Activated CD8-positive, alpha-beta T cell treated with anti-CD3 and anti-CD28 coated beads, Interleukin-2, amount 10 ng/mL, durations not matched to agents 7 days and 5 days (primary cell): Measurements from ENCODE around the gene DYNC1I2. TPM values are rescaled to one million over a fixed set of nuclear protein-coding genes. Genes with fewer than 3 reads are reported as not detected.
"Not testable (repeated sequence)": the region's sequence is repeated elsewhere in the genome, so short reads cannot be mapped to it uniquely, and the experiment has no call there.

Source experiments
- ATAC-seq: fragments of 150-1000 bp; cut with Tn5 transposase; one replicate; pipeline ENCODE4 v1.10.0; 2021; ENCODE audit warnings: moderate library complexity
- CTCF ChIA-PET: fragments of 350-600 bp; sonication (Branson Sonifier 250); formaldehyde crosslinking; loops from one replicate; lab custom pipeline; 2021; ENCODE audit warnings: antibody characterized with exemption; lab: Charles Lee
- POLR2A ChIA-PET: fragments of 350-600 bp; sonication (Branson Sonifier 250); formaldehyde crosslinking; loops from one replicate; lab custom pipeline; 2021; ENCODE audit warnings: antibody characterized with exemption; lab: Charles Lee
- DNase-seq: peaks from one replicate; pipeline ENCODE4 v3.0.0-alpha.2; 2020
- H3K27ac Mint-ChIP-seq: one replicate; pipeline ENCODE4 v1.8.0; 2021; ENCODE audit warnings: mild to moderate bottlenecking, mixed read lengths
- H3K27me3 Mint-ChIP-seq: one replicate; pipeline ENCODE4 v1.8.0; 2021; ENCODE audit warnings: low read depth, mixed read lengths
- H3K36me3 Mint-ChIP-seq: one replicate; pipeline ENCODE4 v1.8.0; 2021; ENCODE audit warnings: low read depth, mixed read lengths
- H3K4me1 Mint-ChIP-seq: one replicate; pipeline ENCODE4 v1.8.0; 2021; ENCODE audit warnings: low read depth, mixed read lengths
- H3K4me3 Mint-ChIP-seq: one replicate; pipeline ENCODE4 v1.8.0; 2021; ENCODE audit warnings: mild to moderate bottlenecking, mixed read lengths
- H3K9me3 Mint-ChIP-seq: one replicate; pipeline ENCODE4 v1.8.0; 2022; ENCODE audit warnings: mixed read lengths; ENCODE audit not compliant: insufficient read depth
- total RNA-seq, 2 experiments: library from RNA; stranded (reverse); gene quantifications; one replicate each; pipeline ENCODE4 v1.2.3, GENCODE V29; 2021

Gene DYNC1I2
- total RNA-seq, 2 experiments from 2014 or later, result 46.0 to 47.7 TPM

DNA sequence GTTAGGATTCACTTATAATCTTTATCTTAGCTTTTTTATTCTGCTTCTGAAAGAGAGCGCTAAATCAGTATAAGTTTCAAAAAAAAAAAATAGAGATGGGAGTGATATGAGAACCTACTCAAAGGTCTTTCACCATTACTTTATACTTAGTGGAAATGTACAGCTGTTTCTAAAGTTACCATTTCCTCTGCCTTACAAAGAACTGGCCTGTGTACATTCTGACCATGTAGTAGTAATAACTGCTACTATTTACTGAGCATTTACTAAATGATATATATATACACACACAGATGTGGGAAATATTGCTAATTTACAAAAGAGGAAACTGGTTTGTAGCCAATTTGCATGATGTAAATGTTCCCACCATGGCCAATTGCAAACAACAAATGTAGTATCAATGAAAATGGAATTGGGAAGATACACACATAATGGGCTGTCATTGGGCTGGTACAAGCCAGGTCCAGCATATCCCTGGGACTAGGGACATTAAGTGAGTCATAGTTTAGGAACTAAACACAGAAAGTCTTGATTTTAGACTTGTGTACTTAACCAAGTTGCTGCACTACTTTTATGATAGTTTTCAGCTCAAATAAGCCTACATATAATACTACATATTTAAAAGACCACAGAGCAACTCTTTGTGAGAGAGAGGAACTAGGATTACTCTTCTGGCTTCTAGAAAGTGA, 67.1 kb downstream of the DYNC1I2 start:
- no peaks in the 10 kb centered on the region for H3K4me1 Mint-ChIP-seq
- no peak overlapping the region for H3K4me3 Mint-ChIP-seq
- DNase-seq, result no peak
- H3K36me3 Mint-ChIP-seq, result peaks cover 41% of the 10 kb centered on the region
- ChIA-PET POLR2A (no interaction called here), CTCF (no interaction called here)
- H3K27ac Mint-ChIP-seq, result no peak overlapping the region
- no peak for ATAC-seq
- H3K27me3 Mint-ChIP-seq, result no peaks in the 10 kb centered on the region
- H3K9me3 Mint-ChIP-seq, result peaks cover 10% of the 10 kb centered on the region

DNA sequence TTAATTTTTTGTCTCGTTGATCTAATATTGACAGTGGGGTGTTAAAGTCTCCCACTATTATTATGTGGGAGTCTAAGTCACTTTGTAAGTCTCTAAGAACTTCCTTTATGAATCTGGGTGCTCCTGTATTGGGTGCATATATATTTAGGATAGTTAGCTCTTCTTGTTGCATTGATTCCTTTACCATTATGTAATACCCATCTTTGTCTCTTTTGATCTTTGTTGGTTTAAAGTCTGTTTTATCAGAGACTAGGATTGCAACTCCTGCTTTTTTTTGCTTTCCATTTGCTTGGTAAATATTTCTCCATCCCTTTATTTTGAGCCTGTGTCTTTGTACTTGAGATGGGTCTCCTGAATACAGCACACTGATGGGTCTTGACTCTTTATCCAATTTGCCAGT, 71.5 kb downstream of the DYNC1I2 start:
- ATAC-seq, H3K27me3 Mint-ChIP-seq, H3K4me3 Mint-ChIP-seq, H3K4me1 Mint-ChIP-seq, DNase-seq, POLR2A ChIA-PET, CTCF ChIA-PET, H3K27ac Mint-ChIP-seq: not testable (repeated sequence)
- Mint-ChIP-seq H3K9me3 (peaks cover 10% of the 10 kb centered on the region), H3K36me3 (peaks cover 59% of the 10 kb centered on the region)

DNA sequence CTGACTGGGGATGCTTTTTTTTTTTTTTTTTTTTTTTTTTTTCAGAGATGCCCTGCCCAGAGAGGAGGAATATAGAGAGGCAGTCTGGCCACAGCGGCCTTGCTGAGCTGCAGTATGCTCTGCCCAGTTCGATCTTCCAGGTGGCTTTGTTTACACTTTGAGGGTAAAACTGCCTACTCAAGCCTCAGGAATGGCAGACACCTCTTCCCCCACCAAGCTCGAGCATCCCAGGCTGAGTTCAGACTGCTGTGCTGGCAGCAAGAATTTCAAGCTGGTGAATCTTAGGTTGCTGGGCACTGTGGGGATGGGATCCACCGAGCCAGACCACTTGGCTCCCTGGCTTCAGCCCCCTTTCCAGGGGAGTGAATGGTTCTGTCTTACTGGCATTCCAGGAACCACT, 73.9 kb downstream of the DYNC1I2 start:
- POLR2A ChIA-PET, H3K4me3 Mint-ChIP-seq, H3K4me1 Mint-ChIP-seq, ATAC-seq, H3K9me3 Mint-ChIP-seq, DNase-seq, H3K27ac Mint-ChIP-seq, H3K27me3 Mint-ChIP-seq: not testable (repeated sequence)
- CTCF ChIA-PET, result interaction anchor here (1.2 kb wide), 1 partner anchor 11 kb away, joined by 3 read pairs; no protein-coding TSS in a partner anchor
- peaks cover 50% of the 10 kb centered on the region for H3K36me3 Mint-ChIP-seq

DNA sequence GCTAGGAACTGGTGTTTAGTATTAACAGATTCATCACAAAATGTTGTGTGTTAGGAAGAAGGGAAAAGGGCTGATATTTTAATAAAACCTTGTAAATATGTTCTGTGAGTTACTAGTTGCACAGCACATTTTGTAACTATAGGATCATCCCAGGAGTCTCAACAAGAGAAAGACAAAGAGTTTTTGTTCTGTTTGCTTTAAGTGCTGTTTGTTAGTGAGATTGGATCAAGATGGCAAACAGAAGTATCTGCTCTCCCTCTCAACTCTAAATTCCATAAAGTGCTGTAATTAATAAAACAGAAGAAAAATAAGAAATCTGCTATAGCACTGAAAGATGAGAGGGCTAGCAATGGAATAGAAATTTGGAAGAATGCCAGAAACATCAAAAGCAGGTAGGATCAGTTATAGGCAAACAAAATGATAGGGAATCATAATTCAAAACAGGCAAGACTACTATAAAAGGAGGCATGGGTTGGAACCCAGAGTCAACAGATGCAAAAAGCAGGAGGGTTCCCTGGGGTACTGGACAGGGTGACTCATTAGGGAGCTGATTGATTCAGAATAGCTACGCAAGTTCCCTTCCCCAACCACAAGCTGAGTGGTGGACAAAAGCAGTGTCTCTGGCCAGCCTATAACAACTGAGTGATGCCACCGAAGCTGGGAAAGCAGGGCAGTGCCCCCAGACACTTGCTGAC, 75.8 kb downstream of the DYNC1I2 start:
- ChIA-PET CTCF (no interaction called here), POLR2A (no interaction called here)
- ATAC-seq (no peak), DNase-seq (no peak)
- Mint-ChIP-seq H3K9me3 (peaks cover 2% of the 10 kb centered on the region), H3K4me3 (no peak overlapping the region), H3K27me3 (no peaks in the 10 kb centered on the region), H3K27ac (no peak overlapping the region), H3K4me1 (no peaks in the 10 kb centered on the region), H3K36me3 (peaks cover 43% of the 10 kb centered on the region)

DNA sequence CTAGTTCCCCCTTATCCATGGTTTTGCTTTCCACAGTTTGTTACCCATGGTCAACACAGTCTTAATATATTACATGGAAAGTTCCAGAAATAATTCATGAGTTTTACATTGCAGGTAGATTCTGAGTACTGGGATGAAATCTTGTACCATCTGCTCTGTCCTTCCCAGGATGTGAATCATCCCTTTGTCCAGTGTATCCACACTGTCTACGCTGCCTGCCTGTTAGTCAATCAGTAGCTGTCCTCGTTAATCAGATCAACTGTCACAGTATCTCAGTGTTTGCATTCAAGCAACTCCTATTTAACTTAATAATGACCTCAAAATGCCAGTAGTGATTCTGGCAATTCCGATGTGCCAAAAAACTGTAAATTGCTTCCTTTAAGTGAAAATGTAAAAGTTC, 76.3 kb downstream of the DYNC1I2 start:
- Mint-ChIP-seq H3K9me3 (no peaks in the 10 kb centered on the region), H3K4me1 (no peaks in the 10 kb centered on the region), H3K36me3 (peaks cover 37% of the 10 kb centered on the region), H3K4me3 (no peak overlapping the region), H3K27me3 (no peaks in the 10 kb centered on the region), H3K27ac (no peak overlapping the region)
- DNase-seq (no peak), ATAC-seq (no peak)
- POLR2A ChIA-PET, result no interaction called here
- CTCF ChIA-PET, result no interaction called here

DNA sequence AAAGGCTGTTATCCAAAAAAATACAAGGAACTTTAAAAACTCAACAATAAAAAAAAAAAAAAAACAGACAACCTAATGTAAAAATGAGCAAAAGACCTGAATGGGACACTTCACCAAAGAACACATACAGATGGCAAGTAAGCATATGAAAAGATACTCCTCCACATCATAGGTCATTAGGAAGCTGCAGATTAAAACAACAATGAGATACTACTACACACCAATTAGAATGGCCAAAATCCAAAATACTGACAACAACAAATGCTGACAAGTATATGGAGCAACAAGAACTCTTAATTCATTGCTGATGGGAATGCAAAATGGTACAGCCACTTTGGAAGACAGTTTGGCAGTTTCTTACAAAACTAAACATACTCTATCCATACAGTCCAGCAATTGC, 84.2 kb downstream of the DYNC1I2 start:
- Mint-ChIP-seq H3K36me3 (peaks cover 18% of the 10 kb centered on the region), H3K4me3 (no peak overlapping the region), H3K9me3 (no peaks in the 10 kb centered on the region), H3K4me1 (no peaks in the 10 kb centered on the region), H3K27me3 (no peaks in the 10 kb centered on the region), H3K27ac (no peak overlapping the region)
- ChIA-PET CTCF (interaction anchor here (0.6 to 1.0 kb wide), 2 partner anchors 10 to 69 kb away, joined by 3 read pairs; no protein-coding TSS in a partner anchor), POLR2A (no interaction called here)
- ATAC-seq (no peak), DNase-seq (no peak)

DNA sequence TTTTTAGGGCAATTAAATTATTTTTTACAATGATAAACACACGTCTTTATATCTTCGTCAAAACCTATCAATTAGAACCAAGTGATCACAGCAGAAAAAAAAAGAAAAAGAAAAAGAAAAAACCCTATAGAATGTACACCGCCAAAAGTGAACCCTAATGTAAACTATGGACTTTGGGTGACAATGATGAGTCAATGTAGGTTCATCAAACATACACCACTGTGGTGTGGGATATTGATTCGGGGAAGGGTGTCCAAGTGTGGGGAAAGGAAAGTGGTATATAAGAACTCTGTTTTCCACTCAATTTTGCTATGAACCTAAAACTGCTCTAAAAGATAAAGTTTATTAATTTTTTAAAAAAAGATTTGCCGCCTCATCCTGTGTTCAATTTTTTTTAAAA, 85.1 kb downstream of the DYNC1I2 start:
- no peak overlapping the region for H3K4me3 Mint-ChIP-seq
- H3K4me1 Mint-ChIP-seq, result no peaks in the 10 kb centered on the region
- no peaks in the 10 kb centered on the region for H3K9me3 Mint-ChIP-seq
- ATAC-seq (no peak), DNase-seq (no peak)
- H3K36me3 Mint-ChIP-seq, result peaks cover 21% of the 10 kb centered on the region
- ChIA-PET POLR2A (no interaction called here), CTCF (interaction anchor here (0.6 to 1.0 kb wide), 2 partner anchors 11 to 70 kb away, joined by 3 read pairs; no protein-coding TSS in a partner anchor)
- no peaks in the 10 kb centered on the region for H3K27me3 Mint-ChIP-seq
- no peak overlapping the region for H3K27ac Mint-ChIP-seq

DNA sequence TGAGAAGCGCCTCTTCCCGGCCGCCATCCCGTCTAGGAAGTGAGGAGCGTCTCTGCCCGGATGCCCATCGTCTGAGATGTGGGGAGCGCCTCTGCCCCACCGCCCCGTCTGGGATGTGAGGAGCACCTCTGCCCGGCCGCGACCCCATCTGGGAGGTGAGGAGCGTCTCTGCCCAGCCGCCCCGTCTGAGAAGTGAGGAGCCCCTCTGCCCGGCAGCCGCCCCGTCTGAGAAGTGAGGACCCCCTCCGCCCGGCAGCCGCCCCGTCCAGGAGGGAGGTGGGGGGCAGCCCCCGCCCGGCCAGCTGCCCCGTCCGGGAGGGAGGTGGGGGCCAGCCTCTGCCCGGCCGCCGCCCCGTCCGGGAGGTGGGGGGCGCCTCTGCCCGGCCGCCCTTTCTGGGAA, 87.3 kb downstream of the DYNC1I2 start:
- CTCF ChIA-PET, H3K4me3 Mint-ChIP-seq, H3K4me1 Mint-ChIP-seq, H3K27ac Mint-ChIP-seq, ATAC-seq, H3K9me3 Mint-ChIP-seq, H3K27me3 Mint-ChIP-seq, POLR2A ChIA-PET, DNase-seq: not testable (repeated sequence)
- H3K36me3 Mint-ChIP-seq, result peaks cover 22% of the 10 kb centered on the region

DNA sequence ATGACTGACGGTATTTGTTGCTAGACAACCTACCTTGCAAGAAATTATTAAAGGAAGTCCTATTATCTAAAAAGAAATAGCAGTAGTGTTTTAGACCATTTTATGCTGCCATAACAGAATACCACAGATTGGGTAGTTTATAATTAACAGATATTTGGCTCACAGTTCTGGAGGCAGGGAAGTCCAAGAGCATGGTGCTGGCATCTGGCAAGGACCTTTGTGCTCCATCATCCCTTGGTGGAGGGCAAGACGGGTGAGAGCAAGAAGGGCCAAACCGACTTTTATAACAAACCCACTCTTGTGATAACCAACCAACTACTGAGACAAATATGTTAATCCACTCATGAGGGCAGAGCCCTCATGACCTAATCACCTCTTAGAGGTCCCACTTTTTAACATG, 91.2 kb downstream of the DYNC1I2 start:
- no peak overlapping the region for H3K27ac Mint-ChIP-seq
- CTCF ChIA-PET, result interaction anchor here (0.6 kb wide), 1 partner anchor 213 kb away, joined by 4 read pairs; no protein-coding TSS in a partner anchor
- ATAC-seq (no peak), DNase-seq (no peak)
- peaks cover 9% of the 10 kb centered on the region for H3K9me3 Mint-ChIP-seq
- H3K4me1 Mint-ChIP-seq, result no peaks in the 10 kb centered on the region
- H3K4me3 Mint-ChIP-seq, result no peak overlapping the region
- POLR2A ChIA-PET, result no interaction called here
- peaks cover 28% of the 10 kb centered on the region for H3K36me3 Mint-ChIP-seq
- H3K27me3 Mint-ChIP-seq, result no peaks in the 10 kb centered on the region

DNA sequence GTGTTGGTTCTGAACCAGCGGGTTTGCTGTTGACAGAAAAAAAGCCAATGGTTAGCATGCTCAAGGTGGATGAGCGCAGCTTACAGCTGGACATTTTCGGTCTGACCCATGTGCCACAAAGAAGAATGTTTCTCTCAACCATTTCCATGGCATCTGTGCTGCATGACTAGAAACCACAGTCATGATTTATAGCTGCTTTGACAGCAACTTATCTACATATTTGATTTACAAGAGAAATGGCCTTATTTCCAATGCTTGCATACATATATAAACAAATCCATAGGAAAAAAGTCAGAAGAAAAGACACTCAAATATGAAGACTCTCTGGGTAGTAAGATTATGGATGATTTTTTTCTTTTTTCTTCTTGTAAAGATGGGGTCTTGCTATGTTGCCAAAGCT, 98.2 kb downstream of the DYNC1I2 start:
- CTCF ChIA-PET, result no interaction called here
- POLR2A ChIA-PET, result no interaction called here
- no peak overlapping the region for H3K4me3 Mint-ChIP-seq
- H3K27me3 Mint-ChIP-seq, result no peaks in the 10 kb centered on the region
- H3K4me1 Mint-ChIP-seq, result no peaks in the 10 kb centered on the region
- H3K27ac Mint-ChIP-seq, result no peak overlapping the region
- H3K36me3 Mint-ChIP-seq, result peaks cover 48% of the 10 kb centered on the region
- no peaks in the 10 kb centered on the region for H3K9me3 Mint-ChIP-seq
- no peak for ATAC-seq
- DNase-seq, result no peak

DNA sequence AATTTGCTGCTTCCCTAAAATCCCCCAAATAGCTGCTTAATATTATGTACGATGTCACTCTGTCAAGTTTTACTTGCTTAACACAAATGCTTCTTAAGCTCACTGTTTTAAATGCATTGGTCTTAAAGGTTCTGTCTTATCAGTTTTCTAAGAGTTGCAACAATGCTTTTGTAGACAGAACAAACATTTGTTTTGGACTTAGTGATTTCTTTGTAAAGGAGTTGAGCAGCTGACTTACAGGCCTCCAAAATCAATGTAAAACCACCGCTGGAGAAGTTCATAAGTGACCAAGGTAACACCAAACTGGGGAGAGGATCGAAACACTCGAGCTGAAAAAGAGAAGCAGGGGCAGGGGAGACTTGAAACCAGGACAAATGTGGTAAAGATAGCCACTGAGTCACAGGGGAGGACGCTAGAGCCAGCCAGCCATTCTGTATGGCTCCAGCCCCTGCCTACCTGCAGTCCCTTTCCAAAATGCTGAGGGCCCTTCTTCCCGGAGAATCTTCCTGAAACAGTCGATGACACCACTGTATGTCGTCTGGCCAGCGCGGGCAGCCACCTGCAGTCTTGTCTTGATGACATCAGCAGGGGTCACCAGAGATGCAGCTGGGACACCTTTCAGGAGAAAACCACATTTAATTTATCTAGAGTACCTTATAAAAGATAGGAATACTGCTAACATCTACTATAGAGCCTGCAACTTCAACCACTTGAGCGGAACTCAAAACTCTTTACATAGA, 100.2 kb downstream of the DYNC1I2 start:
- ChIA-PET POLR2A (no interaction called here), CTCF (interaction anchor here (0.6 kb wide), 1 partner anchor 319 kb away, joined by 3 read pairs; no protein-coding TSS in a partner anchor)
- H3K4me1 Mint-ChIP-seq, result no peaks in the 10 kb centered on the region
- no peaks in the 10 kb centered on the region for H3K27me3 Mint-ChIP-seq
- H3K9me3 Mint-ChIP-seq, result no peaks in the 10 kb centered on the region
- no peak overlapping the region for H3K4me3 Mint-ChIP-seq
- no peak overlapping the region for H3K27ac Mint-ChIP-seq
- peaks cover 53% of the 10 kb centered on the region for H3K36me3 Mint-ChIP-seq
- ATAC-seq, result no peak
- no peak for DNase-seq
